Skin epidermis (tissue), 12 donors: Measurements from ENCODE around the gene ADIPOR2.
"Not testable (repeated sequence)": the region's sequence is repeated elsewhere in the genome, so short reads cannot be mapped to it uniquely, and the experiment has no call there.

Source experiments
- H3K27ac ChIP-seq, 21 experiments: fragments of 200-600 bp; sonication (generic) in 11 of 21; one replicate each; pipeline ENCODE4 v1.5.0; 2020; ENCODE audit warnings: mild to moderate bottlenecking in 3 of 21, inconsistent platforms in 2 of 21, moderate library complexity in 2 of 21
- H3K4me3 ChIP-seq, 7 experiments: fragments of 200-600 bp; sonication (generic) in 2 of 7; one replicate each; pipeline ENCODE4 v1.5.0; 2020; ENCODE audit warnings: inconsistent platforms in 2 of 7, mild to moderate bottlenecking in 2 of 7, moderate library complexity in 1 of 7

ADIPOR2 gene

DNA sequence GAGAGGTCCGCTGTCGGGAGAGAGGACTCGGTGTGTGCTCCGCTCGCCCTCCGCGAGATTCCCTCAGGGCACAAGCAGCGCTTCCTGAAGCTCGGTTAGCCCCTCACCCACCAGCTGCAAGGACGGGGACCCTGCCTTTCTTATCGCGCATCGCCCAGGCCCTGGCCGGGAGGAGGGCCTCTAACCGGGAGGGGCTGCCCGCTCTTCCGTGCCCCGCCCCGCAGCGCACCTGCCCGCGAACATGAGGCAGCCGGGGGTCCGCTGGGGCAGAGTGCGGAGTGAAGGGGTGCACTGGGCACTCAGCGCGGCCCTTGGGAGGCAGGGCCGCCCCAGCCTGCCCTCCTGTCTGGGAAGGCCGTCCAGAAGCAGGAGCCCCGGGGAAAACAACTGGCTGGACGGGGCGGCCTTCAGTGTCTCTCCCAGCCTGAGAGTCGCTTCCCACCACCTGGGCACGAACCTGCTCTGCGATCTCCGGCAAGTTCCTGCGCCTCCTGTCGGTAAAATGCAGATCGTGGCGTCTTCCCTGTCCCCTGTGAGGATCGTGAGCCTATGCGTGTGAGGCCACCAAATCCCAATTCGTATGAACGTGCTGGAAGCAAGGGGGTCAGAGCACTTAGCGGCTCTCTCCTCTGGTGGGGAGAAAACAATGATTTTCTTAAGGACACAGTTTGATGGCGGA, 28.0 kb upstream of the ADIPOR2 start:
- peak overlapping the region in 2 of 7 experiments; percentile 7 to 15 for H3K4me3 ChIP-seq
- peak overlapping the region in 12 of 21 experiments; percentile 6 to 73 (median 52) for H3K27ac ChIP-seq

DNA sequence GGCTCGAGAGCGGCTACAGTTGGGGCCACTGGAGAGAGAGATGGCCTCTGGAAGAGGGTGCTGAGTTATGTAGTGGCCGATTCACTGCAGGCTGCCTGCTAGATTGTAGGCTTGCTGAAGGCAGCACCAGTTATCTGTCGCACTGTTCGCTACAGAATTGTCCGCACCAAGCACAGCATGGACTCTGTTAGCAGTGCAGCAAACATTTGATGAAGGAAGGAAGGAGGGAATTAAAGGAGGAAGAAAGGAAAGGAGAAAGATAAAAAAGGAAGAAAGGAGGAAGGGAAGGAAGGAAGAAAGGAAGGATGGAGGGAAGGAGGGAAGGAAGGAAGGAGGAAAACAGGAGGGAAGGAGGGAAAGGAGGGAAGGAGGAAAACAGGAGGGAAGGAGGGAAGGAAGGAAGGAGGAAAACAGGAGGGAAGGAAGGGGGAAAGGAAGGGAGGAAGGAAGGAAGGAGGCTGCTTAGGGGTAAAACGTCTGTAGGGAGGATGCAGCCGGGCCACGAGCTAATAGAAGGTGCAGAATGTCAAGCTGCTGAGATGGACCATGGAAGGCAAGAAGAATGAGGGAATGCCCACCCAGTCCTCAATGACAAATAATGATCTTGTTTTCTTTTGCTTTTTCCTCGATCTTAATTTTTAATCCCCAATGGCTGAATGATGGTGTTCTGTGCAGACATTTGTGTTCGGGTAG, 27.3 kb upstream of the ADIPOR2 start:
- H3K4me3 ChIP-seq, result no peak overlapping the region
- H3K27ac ChIP-seq, result peak overlapping the region in 4 of 21 experiments; percentile 50 to 71 (median 61)

DNA sequence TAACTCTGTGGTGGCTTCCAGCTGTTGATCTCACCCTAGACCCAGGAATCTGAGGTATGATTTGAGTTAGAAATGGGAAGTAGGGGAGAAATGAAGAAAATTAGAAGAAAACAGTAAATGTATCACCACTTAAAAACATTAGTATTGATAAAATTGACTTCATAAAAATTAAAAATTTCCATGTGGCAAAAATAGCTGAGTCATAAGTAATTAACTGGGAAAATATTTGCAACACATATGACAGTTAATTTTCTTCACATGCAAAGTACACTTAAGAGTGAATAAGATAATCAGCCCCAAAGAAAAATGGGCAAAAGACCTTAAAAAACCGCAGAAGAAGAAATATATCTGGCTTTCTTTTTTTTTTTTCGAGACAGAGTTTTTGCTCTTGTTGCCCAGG, 25.5 kb upstream of the ADIPOR2 start:
- H3K4me3 ChIP-seq, result no peak overlapping the region
- peak overlapping the region in 2 of 21 experiments; percentile 17 to 23 for H3K27ac ChIP-seq

DNA sequence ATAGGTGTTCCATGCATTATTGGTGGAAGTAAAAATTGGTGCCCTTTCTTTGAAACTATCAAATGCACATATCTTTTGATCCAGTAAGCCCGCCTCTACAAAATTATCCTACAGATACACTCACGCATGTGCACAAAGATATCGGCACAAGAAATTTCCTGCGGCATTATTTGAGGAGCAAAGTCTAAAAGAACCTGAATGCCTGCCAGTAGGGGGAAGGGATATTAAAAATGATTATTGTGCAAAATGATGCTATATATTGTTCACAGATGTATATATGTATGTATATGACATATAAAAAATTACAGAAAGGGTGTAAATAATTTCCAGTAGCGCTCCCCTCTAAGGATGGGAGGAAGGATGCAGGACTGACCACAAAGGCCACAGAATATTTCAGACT, 24.7 kb upstream of the ADIPOR2 start:
- Histone ChIP-seq H3K4me3 (no peak overlapping the region), H3K27ac (peak overlapping the region in 2 of 21 experiments; percentile 28 to 35)

DNA sequence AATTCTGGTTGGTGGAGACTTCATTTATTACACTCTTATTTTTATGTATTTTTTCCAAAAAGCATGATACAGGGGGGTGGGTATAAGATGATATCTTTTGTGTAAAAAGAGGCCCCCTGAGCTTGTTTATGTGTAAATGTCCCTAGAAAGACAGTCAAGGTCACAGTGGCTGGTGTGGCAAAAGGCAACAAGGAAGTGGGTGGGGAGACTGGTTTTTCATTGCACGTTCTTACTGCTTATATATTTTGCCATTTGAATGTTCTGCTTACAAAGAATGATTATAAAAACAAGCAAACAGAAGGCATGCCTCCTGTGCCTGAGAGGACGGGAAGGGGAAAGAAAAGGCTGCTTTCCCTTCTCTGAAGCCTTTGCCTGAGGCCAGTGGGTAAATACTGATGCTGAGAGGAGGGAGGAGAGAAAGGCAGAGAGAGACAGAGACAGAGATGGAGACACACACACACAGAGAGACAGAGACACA, 24.1 kb upstream of the ADIPOR2 start:
- Histone ChIP-seq H3K4me3 (no peak overlapping the region), H3K27ac (peak overlapping the region in 6 of 21 experiments; percentile 17 to 57 (median 28))

DNA sequence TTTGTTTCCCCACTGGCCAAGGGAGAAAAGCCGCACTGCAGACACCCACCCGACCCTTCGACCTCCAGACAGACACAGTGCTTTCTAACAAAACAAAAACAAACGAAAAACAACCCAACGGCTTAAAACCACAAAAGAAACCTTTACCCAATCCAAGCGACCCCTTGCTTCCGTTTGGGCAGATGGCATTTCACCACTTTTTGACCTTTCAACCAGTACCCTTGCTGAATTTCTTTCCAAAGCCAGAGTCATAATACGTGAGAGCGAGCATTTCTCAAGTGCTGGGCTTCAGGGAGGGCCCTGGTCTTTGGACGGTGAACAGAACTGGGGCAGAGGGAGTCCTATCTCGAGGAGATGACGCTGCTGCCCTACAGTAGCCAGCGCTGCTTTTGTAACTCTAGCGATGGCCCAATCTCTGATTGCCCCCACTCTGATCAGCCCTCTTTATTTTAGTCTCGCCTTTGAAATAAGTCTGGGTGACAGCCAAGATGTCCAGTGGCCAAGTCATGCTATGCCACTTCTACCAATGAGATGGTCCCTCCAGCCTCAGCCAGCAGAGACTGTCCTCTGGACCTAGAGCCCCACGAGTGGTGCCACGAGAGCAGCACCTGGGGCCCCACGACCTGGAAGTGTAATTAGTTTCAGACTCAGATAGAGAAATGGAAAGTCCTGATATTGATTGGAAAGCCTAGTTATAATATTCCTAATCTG, 21.9 kb upstream of the ADIPOR2 start:
- H3K27ac ChIP-seq, result no peak overlapping the region

DNA sequence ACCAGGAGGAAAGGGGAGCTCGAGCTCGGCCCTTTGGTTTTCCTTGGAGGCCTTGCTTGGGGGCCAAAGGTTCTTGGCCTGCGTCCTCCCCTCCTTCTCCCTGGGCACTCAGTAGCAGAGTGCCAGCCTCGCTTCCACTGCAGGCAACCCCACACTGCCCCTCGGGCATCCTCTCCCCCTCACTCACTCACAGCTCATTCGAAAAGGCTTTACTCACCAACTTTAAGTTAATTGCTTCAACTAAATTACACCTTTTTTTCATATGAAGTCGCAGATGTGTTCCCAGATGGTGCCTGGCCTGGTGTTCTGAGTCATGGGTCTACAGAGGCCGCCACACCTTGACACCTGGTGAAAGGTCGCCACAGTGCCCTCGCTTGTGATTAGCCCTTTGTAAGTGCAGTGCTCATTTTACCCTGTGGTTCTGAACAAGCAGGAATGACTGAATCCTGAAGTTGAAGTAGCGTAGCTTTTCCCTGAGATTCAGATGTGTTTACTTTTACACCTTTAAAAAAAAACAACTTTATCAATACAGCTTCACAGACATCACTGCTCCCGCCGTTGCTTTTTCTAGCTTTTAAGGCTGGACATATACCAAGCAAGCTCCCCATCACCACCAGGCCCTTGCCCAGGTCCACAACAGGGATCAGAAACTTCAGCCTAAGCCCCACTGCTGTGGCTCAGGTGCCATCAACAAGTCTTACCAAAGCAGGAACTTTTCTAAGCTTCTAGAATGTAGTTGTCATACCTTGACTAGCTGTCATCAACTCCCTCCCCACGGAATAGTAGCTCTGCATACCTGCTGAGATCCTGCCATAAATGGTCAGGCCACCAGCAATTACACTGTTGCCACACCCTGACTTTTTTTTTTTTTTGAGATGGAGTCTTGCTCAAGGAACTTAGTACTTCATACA, 20.3 kb upstream of the ADIPOR2 start:
- H3K4me3 ChIP-seq, result no peak overlapping the region
- no peak overlapping the region for H3K27ac ChIP-seq

More for the DNA sequence above, 21.9 kb upstream of the ADIPOR2 start:
- no peak overlapping the region for H3K4me3 ChIP-seq

DNA sequence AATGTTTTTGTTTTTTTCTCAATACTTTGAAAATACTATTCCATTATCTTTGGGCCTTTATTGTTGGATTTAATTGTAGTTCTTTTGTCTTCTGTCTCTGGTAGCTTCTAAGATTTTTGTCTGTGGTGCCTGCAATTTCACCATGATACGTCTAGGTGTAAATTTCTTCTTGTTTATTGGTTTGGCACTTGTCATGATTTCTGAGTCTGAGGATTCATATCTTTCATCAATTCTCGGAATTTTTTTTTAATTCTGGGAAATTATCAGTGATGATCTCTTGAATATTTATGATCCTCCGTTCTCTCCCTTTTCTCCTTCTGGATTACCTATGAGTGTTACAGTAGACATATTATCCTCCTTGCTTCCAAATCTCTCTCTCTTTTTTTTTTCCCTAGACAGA, 14.8 kb upstream of the ADIPOR2 start:
- no peak overlapping the region for H3K4me3 ChIP-seq
- no peak overlapping the region for H3K27ac ChIP-seq

DNA sequence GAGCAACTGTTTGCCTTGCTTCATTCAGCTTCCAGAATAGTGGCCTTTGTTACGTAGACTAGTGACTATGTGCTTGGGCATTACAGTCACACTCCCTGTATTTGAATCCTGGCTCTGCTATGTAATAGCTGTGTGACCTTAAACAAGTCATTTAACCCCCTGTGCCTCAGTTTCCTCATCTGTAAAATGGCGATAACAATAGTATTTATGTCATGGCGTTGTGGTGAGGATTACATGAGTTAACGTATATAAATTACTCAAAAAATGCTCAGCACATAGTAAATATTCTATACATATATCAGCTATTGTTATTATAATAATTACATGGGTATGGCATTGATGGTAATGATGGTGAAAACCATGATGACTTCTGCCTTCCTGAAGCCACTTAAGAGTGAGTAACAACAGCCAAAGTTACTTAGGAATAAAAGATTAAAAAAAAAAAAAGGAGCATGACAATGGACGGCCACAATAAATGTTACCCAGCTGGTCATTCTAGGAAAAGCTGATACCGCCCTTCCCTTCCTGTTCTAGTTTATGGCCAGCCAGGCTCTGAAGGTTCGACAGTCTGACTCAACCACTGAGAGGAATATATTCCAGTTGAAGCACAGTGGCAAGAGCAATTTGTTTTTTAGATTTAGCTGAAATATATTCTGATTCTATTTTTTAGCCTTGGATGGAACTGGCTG, 9.9 kb upstream of the ADIPOR2 start:
- Histone ChIP-seq H3K27ac (peak overlapping the region in 4 of 21 experiments; percentile 24 to 66 (median 40)), H3K4me3 (no peak overlapping the region)

DNA sequence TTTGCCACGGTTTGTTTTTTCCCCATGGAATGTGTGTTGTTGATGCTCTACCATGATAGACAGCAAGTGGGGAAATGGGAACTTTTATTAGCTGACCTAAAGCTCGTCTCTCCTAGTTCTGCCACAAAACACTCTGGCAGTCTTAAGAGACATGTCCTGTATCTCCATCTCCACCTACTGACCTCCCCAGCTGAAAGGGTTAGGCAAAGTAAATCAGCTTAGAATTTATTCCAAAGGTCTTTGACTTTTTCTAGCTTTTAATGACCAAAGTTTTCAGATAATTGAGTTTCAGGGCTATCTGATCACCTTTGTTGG, 9.4 kb upstream of the ADIPOR2 start:
- Histone ChIP-seq H3K4me3 (no peak overlapping the region), H3K27ac (peak overlapping the region in 4 of 21 experiments; percentile 24 to 66 (median 40))

DNA sequence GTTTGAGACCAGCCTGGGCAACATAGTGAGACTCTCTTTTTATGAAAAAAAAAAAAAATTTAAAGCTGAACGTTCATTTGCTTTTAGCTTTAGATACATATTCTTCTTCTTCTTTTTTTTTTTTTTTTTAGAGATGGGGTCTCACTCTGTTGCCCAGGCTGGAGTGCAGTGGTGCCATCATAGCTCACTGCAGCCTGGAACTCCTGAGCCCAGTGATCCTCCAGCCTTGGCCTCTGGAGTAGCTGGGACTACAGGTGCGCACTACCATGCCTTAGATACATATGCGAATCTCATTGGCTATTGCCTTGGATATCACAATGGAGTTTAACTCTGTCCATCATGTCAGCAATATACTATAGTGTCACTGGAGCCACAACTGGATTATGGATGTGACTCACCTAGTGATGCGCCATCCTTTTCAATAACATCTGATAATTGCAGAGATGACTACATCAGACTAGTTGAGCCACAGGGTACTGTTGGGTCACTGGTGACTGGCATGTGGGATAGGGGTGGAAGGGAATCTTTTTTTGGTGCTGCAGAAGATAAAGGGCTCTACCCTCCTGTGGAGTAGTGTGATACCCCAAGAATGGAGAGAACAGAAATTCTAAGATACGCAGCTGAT, 2.7 kb upstream of the ADIPOR2 start:
- no peak overlapping the region for H3K4me3 ChIP-seq
- H3K27ac ChIP-seq, result peak overlapping the region in 1 of 21 experiments; percentile 9

DNA sequence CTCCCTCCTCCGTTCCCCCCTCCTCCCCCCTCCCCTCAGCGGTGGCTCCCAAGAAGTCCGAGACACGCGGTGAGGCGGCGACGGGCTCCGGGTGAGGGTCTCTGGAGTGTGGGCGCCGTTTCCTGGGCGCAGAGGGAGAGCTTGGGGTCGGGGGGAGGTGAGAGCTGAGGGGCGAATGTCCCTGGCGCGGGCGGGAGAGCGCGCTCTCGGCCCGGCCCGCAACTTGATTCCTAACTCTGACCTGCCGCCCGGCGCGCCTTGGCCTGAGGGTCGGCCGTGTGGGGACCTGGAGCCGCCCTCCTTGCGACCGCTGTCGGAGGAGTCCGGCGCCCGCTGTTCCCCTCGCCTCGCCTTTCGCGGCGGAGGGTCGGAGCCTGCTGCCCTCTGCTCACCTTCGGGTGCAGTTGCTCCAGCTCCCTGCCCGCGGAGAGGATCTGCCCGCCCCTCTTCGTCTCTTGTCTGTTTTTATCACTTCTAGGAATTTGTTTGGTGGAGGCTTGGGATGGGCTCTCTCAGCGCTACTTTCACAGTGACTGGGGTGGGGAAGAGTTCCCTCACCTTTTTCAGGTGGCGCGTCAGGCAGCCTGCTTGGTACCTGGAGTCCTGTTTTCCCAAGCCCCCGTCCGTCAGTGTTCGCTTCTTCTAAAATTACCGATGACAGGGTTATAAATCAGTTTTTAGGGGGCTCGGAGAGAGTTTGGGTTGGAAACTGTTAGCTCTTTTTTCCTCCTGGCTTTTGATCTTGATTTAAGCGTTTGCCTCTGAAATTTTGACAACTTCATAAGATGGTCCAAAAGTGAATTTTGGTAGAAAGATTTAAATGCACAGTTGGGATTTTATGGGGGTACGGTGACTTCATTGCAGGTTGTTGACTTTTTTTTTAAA, 495 bp downstream of the ADIPOR2 start:
- peak overlapping the region; percentile 79 to 100 (median 95) for H3K27ac ChIP-seq
- H3K4me3 ChIP-seq, result peak overlapping the region; percentile 72 to 100 (median 97)

DNA sequence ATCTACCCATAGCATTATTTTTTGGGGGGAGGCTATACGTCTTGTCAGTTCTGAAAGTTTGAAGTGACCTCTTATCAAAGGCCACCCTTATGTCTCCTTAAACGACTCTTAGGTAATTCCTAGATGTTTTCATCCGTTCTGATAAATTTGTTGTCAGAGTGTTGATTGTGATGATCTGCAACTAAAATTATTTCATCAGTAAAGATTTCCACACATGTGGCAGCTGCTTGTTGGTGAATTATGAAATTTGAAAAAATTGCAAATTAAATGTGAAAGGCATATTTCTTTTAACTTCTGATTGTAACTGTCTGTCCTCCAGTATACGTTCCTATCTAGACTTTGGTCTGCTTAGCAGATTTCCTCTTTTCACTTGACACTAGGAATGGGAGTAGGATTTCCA, 1.4 kb downstream of the ADIPOR2 start:
- peak overlapping the region in 4 of 7 experiments; percentile 75 to 100 (median 97) for H3K4me3 ChIP-seq

DNA sequence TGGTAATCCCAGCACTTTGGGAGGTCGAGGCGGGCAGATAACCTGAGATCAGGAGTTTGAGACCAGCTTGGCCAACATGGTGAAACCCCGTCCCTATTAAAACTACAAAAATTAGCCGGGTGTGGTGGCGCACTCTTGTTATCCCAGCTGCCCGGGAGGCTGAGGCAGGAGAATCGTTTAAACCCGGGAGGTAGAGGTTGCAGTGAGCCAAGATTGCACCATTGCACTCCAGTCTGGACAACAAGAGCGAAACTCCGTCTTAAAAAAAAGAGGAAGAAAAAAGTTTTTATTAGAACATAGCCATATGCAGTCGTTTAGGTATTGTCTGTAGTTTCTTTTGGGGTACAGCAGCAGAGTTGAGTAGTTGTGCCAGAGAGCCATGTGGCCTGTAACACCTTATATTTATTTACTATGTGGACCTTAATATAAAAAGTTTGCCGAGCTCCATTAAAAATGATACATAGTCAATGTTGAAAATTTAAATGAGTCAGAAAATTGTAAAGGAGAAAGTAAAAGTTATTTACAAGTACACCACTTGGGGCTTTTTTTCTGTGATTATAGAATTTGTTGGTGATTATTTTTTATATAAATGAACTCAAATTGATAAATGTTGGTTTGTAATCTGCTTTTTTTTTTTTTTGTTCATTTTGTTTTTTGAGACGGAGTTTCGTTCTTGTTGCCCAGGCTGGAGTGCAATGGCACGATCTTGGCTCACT, 2.2 kb downstream of the ADIPOR2 start:
- Histone ChIP-seq H3K4me3 (no peak overlapping the region), H3K27ac (no peak overlapping the region)

More for the DNA sequence above, 1.4 kb downstream of the ADIPOR2 start:
- no peak overlapping the region for H3K27ac ChIP-seq

DNA sequence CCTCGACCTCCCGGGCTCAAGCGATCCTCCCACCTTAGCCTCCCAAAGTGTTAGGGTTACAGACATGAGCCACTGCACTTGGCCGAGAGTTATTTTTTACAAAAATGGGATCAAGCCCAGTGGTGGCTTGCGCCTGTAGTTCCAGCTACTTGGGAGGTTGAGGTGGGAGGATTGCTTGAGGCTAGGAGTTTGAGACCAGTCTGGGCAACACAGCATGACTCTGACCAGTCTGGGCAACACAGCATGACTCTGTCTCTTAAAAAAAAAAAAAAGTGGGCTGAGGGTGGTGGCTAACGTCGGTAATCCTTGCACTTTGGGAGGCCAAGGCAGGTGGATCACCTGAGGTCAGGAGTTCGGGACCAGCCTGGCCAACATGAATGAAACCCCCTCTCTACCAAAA, 4.2 kb downstream of the ADIPOR2 start:
- H3K27ac ChIP-seq, result not testable (repeated sequence)

DNA sequence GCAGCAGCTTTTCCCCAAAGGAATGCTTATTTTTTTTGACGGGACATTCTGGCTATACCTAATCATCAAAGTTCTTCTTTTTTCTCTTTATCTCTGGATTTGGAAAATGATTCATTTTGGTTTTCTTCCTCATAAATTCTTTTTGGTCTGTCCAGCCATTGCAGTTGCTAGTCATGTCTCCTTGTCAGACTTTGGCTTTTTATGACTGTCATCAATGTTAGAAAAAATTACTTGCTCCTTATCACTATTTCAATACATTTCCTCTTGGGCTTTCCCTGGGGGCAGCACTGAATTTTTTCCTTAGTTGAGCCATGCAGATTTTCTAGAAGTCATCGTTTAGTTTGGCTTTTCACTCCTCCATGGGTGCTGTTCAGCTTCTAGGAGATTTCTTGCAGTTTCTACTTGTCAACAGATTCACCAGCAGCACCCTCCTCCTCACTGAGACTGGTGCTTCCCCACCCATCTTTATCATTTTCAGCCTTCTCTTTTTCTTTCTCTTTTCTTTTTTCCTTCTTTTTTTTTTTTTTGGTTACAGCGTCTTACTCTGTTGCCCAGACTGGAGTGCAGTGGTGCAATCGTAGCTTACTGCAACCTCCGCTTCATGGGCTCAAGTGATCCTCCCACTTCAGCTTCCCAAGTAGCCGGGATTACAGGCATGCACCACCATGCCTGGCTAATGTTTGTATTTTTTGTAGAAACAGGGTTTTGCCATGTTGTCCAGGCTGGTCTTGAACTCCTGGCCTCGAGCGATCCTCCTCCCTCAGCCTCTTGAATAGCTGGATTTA, 5.2 kb downstream of the ADIPOR2 start:
- Histone ChIP-seq H3K4me3 (no peak overlapping the region), H3K27ac (no peak overlapping the region)

More for the DNA sequence above, 4.2 kb downstream of the ADIPOR2 start:
- H3K4me3 ChIP-seq, result not testable (repeated sequence)
